ENCODE results near the gene VDAC1. TPM values are rescaled to one million over a fixed set of nuclear protein-coding genes. Genes with fewer than 3 reads are reported as not detected.

VDAC1 gene
- total and polyA plus RNA-seq, 2 donors (not counting 3 experiments of a cell fraction or from before 2014, with no cell fraction given) = 116 to 247 TPM

- FAIRE-seq (peak; percentile 77), DNase-seq (ENCODE audit: low read depth, low spot score) (peak; percentile 53)
- Histone ChIP-seq H4K20me1 (replicated peaks; ENCODE audit: control insufficient read depth, extremely low read depth, insufficient read depth, low read length) (no peaks in the 10 kb centered on the region), H3K36me3 (ENCODE audit: control insufficient read depth in 2 of 2, extremely low read depth in 1 of 2, insufficient read depth in 2 of 2, low read length in 2 of 2) (no peaks in the 10 kb centered on the region), H3K9ac (replicated peaks; ENCODE audit: extremely low read depth, insufficient read depth, low read length) (no peak overlapping the region), H3K4me3 (replicated peaks in 1 of 3; ENCODE audit: insufficient read depth in 1 of 3, low read depth in 1 of 3, low read length in 3 of 3) (no peak overlapping the region), H3K79me2 (ENCODE audit: control insufficient read depth, insufficient read depth, low read length) (no peaks in the 10 kb centered on the region), H3K9me3 (replicated peaks; ENCODE audit: control insufficient read depth, insufficient read depth, low read length) (no peaks in the 10 kb centered on the region), H3K27me3 (ENCODE audit: control insufficient read depth in 2 of 2, insufficient read depth in 2 of 2, low read length in 2 of 2) (no peaks in the 10 kb centered on the region), H3K27ac (ENCODE audit: insufficient read depth, low read depth, low read length) (no peak overlapping the region), H3K4me2 (ENCODE audit: insufficient read depth, low read length) (no peak overlapping the region), H3K9me1 (replicated peaks; ENCODE audit: control insufficient read depth, extremely low read depth, insufficient read depth, low read length) (no peaks in the 10 kb centered on the region), H2AFZ (ENCODE audit: low read depth, low read length) (no peak overlapping the region), H3K4me1 (ENCODE audit: control insufficient read depth, extremely low read depth, insufficient read depth, low read length) (no peaks in the 10 kb centered on the region)
- ChIA-PET CTCF (interaction anchor here (0.9 to 2.2 kb wide), 10 partner anchors 9 to 834 kb away, joined by 3 to 31 read pairs (median 5); no protein-coding TSS in a partner anchor), POLR2A (no interaction called here)
- no TSS peak for BruUV-seq (replicated peaks)
- dilution Hi-C loops (cut with MboI; ENCODE audit: extremely low pct_ligation_motif_present, low sequenced_read_pairs) (no loop called here), intact Hi-C loops (cut with micrococcal nuclease) (loop anchor here (1.0 to 5.0 kb wide), 4 partner anchors 76 to 832 kb away; no protein-coding TSS in a partner anchor)
- peak; percentile 79 for TF ChIP-seq CTCF (IDR thresholded peaks at IDR 0.05; ENCODE audit: extremely low read depth in 1 of 2, insufficient read depth in 1 of 2, low read depth in 1 of 2, low read length in 2 of 2)
- TF ChIP-seq GATA2 (IDR thresholded peaks at IDR 0.05; ENCODE audit: insufficient read depth, insufficient read length, low read depth, low read length) = no peak
- no peak for TF ChIP-seq MYC (IDR thresholded peaks at IDR 0.05; ENCODE audit: low read depth, low read length)
These were observed 60.3 kb downstream of the VDAC1 start for GRCh38 chr5:133944263-133945185.

- Histone ChIP-seq H2AFZ (ENCODE audit: low read depth, low read length) (no peak overlapping the region), H3K4me3 (replicated peaks in 1 of 3; ENCODE audit: insufficient read depth in 1 of 3, low read depth in 1 of 3, low read length in 3 of 3) (no peak overlapping the region), H3K9me1 (replicated peaks; ENCODE audit: control insufficient read depth, extremely low read depth, insufficient read depth, low read length) (no peaks in the 10 kb centered on the region), H3K9me3 (replicated peaks; ENCODE audit: control insufficient read depth, insufficient read depth, low read length) (no peaks in the 10 kb centered on the region), H3K9ac (replicated peaks; ENCODE audit: extremely low read depth, insufficient read depth, low read length) (no peak overlapping the region), H3K4me2 (ENCODE audit: insufficient read depth, low read length) (no peak overlapping the region), H3K4me1 (ENCODE audit: control insufficient read depth, extremely low read depth, insufficient read depth, low read length) (no peaks in the 10 kb centered on the region), H3K79me2 (ENCODE audit: control insufficient read depth, insufficient read depth, low read length) (no peaks in the 10 kb centered on the region), H3K27ac (ENCODE audit: insufficient read depth, low read depth, low read length) (no peak overlapping the region), H3K36me3 (ENCODE audit: control insufficient read depth in 2 of 2, extremely low read depth in 1 of 2, insufficient read depth in 2 of 2, low read length in 2 of 2) (no peaks in the 10 kb centered on the region), H3K27me3 (ENCODE audit: control insufficient read depth in 2 of 2, insufficient read depth in 2 of 2, low read length in 2 of 2) (no peaks in the 10 kb centered on the region), H4K20me1 (replicated peaks; ENCODE audit: control insufficient read depth, extremely low read depth, insufficient read depth, low read length) (no peaks in the 10 kb centered on the region)
- no TSS peak for BruUV-seq (replicated peaks)
- dilution Hi-C loops (cut with MboI; ENCODE audit: extremely low pct_ligation_motif_present, low sequenced_read_pairs) (no loop called here), intact Hi-C loops (cut with micrococcal nuclease) (loop anchor here (5.0 kb wide), 1 partner anchor 831 kb away; no protein-coding TSS in a partner anchor)
- ChIA-PET POLR2A (no interaction called here), CTCF (interaction anchor here (0.5 to 2.0 kb wide), 4 partner anchors 215 to 522 kb away, joined by 3 to 5 read pairs (median 4); no protein-coding TSS in a partner anchor)
- TF ChIP-seq MAX (IDR thresholded peaks at IDR 0.05; ENCODE audit: insufficient read depth, insufficient read length) (no peak), MYC (IDR thresholded peaks at IDR 0.05; ENCODE audit: low read depth, low read length) (no peak), FOS (IDR thresholded peaks at IDR 0.05; ENCODE audit: borderline replicate concordance, insufficient read depth, low read length) (no peak), JUN (IDR thresholded peaks at IDR 0.05; ENCODE audit: borderline replicate concordance, insufficient read depth, insufficient read length, low read depth) (no peak)
- no peak for FAIRE-seq
- no peak for DNase-seq (ENCODE audit: low read depth, low spot score)
These were observed 61.3 kb downstream of the VDAC1 start for GRCh38 chr5:133943475-133943817.

Data from endothelial cell of umbilical vein (primary cell).